C4-2B (cell line): ENCODE results near the gene NCCRP1.

Experiments used
- ZFX ChIP-seq: fragments of 450-650 bp; IDR thresholded peaks from 2 replicates; pipeline ENCODE4 v1.6.1; 2017
- TF ChIP-seq, protein P1 (sequence below): fragments of 450-650 bp; conservative IDR thresholded peaks from 2 replicates; pipeline ENCODE4 v1.5.1; 2017; ENCODE audit warnings: mild to moderate bottlenecking

DNA sequence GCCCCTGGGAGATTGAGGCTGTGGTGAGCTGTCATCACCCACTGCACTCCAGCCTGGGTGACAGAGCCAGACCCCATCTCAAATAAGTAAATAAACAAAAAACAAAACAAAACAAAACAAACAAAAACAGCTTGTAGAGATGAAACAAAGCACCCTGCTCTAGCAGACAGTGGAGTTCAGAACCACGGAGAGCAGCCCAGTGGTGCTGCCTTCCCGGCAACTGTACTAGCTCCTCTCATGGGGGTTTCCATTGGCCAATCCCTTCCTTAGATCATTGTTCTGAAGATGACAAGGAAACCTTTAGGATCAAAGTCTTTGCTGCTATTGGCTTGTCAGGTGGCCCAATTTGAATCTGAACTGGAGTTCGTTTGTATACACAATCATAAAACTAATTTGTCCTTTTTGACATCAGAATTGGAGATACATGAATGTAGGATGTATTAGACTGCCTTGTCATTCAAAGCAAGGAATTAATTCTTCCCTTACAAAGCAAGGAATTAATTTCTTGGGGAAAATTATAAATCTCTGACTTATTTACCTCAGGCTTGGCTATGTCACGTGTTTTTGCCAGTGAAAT is 27.0 kb downstream of the NCCRP1 start:
- TF ChIP-seq, protein P1, sequence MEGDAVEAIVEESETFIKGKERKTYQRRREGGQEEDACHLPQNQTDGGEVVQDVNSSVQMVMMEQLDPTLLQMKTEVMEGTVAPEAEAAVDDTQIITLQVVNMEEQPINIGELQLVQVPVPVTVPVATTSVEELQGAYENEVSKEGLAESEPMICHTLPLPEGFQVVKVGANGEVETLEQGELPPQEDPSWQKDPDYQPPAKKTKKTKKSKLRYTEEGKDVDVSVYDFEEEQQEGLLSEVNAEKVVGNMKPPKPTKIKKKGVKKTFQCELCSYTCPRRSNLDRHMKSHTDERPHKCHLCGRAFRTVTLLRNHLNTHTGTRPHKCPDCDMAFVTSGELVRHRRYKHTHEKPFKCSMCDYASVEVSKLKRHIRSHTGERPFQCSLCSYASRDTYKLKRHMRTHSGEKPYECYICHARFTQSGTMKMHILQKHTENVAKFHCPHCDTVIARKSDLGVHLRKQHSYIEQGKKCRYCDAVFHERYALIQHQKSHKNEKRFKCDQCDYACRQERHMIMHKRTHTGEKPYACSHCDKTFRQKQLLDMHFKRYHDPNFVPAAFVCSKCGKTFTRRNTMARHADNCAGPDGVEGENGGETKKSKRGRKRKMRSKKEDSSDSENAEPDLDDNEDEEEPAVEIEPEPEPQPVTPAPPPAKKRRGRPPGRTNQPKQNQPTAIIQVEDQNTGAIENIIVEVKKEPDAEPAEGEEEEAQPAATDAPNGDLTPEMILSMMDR, result no peak
- TF ChIP-seq ZFX, result no peak
